ENCODE data around the gene INPP5A. TPM values are rescaled to one million over a fixed set of nuclear protein-coding genes. Genes with fewer than 3 reads are reported as not detected.

The INPP5A gene
- total RNA-seq, 6 donors from 2014 or later = 28.6 to 81.7 (median 44.8) TPM

DNA sequence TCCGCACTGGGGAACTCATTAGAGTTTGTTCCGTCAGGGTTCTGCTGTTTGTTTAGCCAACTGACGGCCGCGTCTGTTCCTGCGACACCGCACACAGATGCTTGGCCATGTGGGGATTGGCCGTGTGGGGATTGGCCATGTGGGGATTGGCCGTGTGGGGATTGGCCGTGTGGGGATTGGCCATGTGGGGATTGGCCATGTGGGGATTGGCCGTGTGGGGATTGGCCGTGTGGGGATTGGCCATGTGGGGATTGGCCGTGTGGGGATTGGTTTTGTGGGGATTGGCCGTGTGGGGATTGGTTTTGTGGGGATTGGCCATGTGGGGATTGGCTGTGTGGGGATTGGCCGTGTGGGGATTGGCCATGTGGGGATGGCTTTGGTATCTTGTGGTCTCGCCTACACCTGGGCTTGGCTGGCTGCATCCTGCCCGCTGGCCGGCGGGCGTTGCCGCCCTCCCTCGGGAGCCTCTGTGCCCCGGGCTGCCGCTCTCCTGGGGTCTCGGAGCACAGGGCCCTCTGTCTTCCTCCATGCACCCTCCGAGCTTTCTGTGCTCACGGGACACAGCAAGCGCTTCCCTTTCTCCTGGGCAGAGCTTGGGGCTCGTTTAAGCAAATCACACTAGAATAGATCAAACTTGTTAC, 185.9 kb downstream of the INPP5A start:
- WGBS, 2 donors = 91 to 96% methylated on average over 15 to 29 of the region's 29 CpGs
- H3K36me3 ChIP-seq = peaks cover 0 to 41% (median 22%) of the 10 kb centered on the region in 4 donors
- no peak overlapping the region for H3K4me3 ChIP-seq
- no peaks in the 10 kb centered on the region for H3K9me3 ChIP-seq
- DNase-seq (peak in 1 of 2 donors; percentile 53), ATAC-seq (ENCODE audit: low FRiP score in 2 of 2) (no peak)
- TF ChIP-seq POLR2AphosphoS5 (IDR thresholded peaks at IDR 0.05) = no peak
- no peak for TF ChIP-seq POLR2A (IDR thresholded peaks at IDR 0.05)
- no peak overlapping the region for H3K27ac ChIP-seq
- H3K27me3 ChIP-seq = no peaks in the 10 kb centered on the region
- H3K4me1 ChIP-seq = no peaks in the 10 kb centered on the region

- no peak for ATAC-seq (ENCODE audit: low FRiP score in 2 of 2)
- H3K9me3 ChIP-seq = no peaks in the 10 kb centered on the region
- DNase-seq = no peak
- TF ChIP-seq POLR2A (IDR thresholded peaks at IDR 0.05) = no peak
- no peak for TF ChIP-seq EP300 (IDR thresholded peaks at IDR 0.05)
- TF ChIP-seq, protein P1, sequence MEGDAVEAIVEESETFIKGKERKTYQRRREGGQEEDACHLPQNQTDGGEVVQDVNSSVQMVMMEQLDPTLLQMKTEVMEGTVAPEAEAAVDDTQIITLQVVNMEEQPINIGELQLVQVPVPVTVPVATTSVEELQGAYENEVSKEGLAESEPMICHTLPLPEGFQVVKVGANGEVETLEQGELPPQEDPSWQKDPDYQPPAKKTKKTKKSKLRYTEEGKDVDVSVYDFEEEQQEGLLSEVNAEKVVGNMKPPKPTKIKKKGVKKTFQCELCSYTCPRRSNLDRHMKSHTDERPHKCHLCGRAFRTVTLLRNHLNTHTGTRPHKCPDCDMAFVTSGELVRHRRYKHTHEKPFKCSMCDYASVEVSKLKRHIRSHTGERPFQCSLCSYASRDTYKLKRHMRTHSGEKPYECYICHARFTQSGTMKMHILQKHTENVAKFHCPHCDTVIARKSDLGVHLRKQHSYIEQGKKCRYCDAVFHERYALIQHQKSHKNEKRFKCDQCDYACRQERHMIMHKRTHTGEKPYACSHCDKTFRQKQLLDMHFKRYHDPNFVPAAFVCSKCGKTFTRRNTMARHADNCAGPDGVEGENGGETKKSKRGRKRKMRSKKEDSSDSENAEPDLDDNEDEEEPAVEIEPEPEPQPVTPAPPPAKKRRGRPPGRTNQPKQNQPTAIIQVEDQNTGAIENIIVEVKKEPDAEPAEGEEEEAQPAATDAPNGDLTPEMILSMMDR (IDR thresholded peaks at IDR 0.05) = no peak
- TF ChIP-seq POLR2AphosphoS5 (IDR thresholded peaks at IDR 0.05) = no peak
- H3K4me3 ChIP-seq = no peak overlapping the region
- H3K27ac ChIP-seq = no peak overlapping the region
- no peaks in the 10 kb centered on the region for H3K27me3 ChIP-seq
- no peaks in the 10 kb centered on the region for H3K4me1 ChIP-seq
- peaks cover 0 to 51% (median 22%) of the 10 kb centered on the region in 4 donors for H3K36me3 ChIP-seq
- WGBS, 2 donors = 87 to 88% methylated on average over 6 to 9 of the region's 9 CpGs
These were observed 186.9 kb downstream of the INPP5A start for GRCh38 chr10:132724446-132724845.

GRCh38 chr10:132725202-132725601, 187.6 kb downstream of the INPP5A start:
- TF ChIP-seq POLR2A (IDR thresholded peaks at IDR 0.05) = no peak
- TF ChIP-seq POLR2AphosphoS5 (IDR thresholded peaks at IDR 0.05) = no peak
- TF ChIP-seq, protein P1 (IDR thresholded peaks at IDR 0.05) = no peak
- no peak for TF ChIP-seq EP300 (IDR thresholded peaks at IDR 0.05)
- no peaks in the 10 kb centered on the region for H3K4me1 ChIP-seq
- peak in 1 of 2 donors; percentile 62 for DNase-seq
- no peaks in the 10 kb centered on the region for H3K27me3 ChIP-seq
- WGBS, 2 donors = 96 to 98% methylated on average over 6 to 16 of the region's 16 CpGs
- H3K4me3 ChIP-seq = no peak overlapping the region
- ATAC-seq (ENCODE audit: low FRiP score in 2 of 2) = no peak
- H3K36me3 ChIP-seq = peaks cover 0 to 58% (median 24%) of the 10 kb centered on the region in 4 donors
- H3K9me3 ChIP-seq = no peaks in the 10 kb centered on the region
- H3K27ac ChIP-seq = no peak overlapping the region

DNA sequence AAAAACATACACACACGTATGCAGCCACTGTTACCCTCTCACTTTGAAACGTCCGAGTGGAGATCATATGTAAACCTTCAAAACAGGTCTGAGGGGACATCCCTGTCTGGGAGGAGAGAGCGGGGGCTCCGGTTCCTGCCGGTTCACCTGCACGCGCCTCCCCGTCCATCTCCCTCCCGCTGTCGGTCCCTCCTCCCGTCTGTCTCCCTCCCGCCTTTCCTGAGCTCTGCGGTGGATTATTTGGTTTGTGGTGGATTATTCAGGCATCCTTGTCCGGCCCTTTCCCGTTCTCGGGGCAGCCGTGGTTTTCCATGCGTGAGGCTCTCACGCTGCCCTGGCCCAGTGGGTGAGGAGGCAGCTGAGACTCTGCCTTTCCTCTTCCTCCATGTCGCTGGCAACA, 188.6 kb downstream of the INPP5A start:
- Histone ChIP-seq H3K4me1 (no peaks in the 10 kb centered on the region), H3K27me3 (no peaks in the 10 kb centered on the region), H3K36me3 (peaks cover 0 to 66% (median 28%) of the 10 kb centered on the region in 4 donors), H3K27ac (no peak overlapping the region), H3K4me3 (no peak overlapping the region), H3K9me3 (no peaks in the 10 kb centered on the region)
- DNase-seq (peak in 1 of 2 donors; percentile 37), ATAC-seq (ENCODE audit: low FRiP score in 2 of 2) (no peak)
- TF ChIP-seq POLR2AphosphoS5 (IDR thresholded peaks at IDR 0.05) = no peak
- TF ChIP-seq POLR2A (IDR thresholded peaks at IDR 0.05) = no peak
- no peak for TF ChIP-seq EP300 (IDR thresholded peaks at IDR 0.05)
- TF ChIP-seq, protein P1 (IDR thresholded peaks at IDR 0.05) = no peak
- 92 to 93% methylated on average over 21 of the region's 21 CpGs for WGBS, 2 donors

DNA sequence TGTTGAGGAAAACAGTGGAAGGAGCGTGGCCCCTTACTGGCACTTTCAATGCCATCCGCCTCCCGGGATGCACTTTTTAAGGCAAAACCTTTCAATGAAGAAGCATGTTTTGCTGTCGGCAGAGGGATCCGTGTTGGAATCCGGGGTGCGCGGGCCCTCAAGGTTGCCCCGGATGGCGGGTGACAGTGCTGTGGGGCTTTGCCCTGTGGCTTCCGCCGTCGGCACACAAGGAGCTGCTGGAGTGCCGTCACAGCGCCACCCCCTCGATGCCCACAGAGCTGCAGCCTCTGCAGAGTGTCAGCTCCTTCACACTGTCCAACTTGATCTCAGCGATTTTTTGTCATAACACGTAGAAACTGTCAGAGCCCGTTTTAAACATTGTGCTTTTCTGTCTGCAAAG, 189.4 kb downstream of the INPP5A start:
- ATAC-seq (ENCODE audit: low FRiP score in 2 of 2) = no peak

More for the DNA sequence above, 189.4 kb downstream of the INPP5A start:
- peak in 1 of 2 donors; percentile 72 for DNase-seq
- no peaks in the 10 kb centered on the region for H3K4me1 ChIP-seq
- TF ChIP-seq POLR2A (IDR thresholded peaks at IDR 0.05) (no peak), POLR2AphosphoS5 (IDR thresholded peaks at IDR 0.05) (no peak), EP300 (IDR thresholded peaks at IDR 0.05) (no peak)
- TF ChIP-seq, protein P1 (IDR thresholded peaks at IDR 0.05) = no peak
- no peak overlapping the region for H3K27ac ChIP-seq
- H3K4me3 ChIP-seq = no peak overlapping the region
- WGBS, 2 donors = 92 to 96% methylated on average over 19 of the region's 19 CpGs
- H3K9me3 ChIP-seq = no peaks in the 10 kb centered on the region
- no peaks in the 10 kb centered on the region for H3K27me3 ChIP-seq
- H3K36me3 ChIP-seq = peaks cover 0 to 73% (median 31%) of the 10 kb centered on the region in 4 donors

Data from upper lobe of left lung (tissue), 6 donors.